ENCODE results near the gene BAHCC1.
A peak's percentile ranks its signal among the peaks of the same experiment; 100 is the strongest.
"Not testable (repeated sequence)": the region's sequence is repeated elsewhere in the genome, so short reads cannot be mapped to it uniquely, and the experiment has no call there.

BAHCC1 gene

GRCh38 chr17:81394921-81395599, at the start of gene BAHCC1:
Gene BAHCC1 (plus strand): TSS chr17:81395457. CDS start chr17:81399740, 4,283 bp downstream.
- peaks cover 7% of the 10 kb centered on the region for H3K36me3 Mint-ChIP-seq (ENCODE audit: low read depth)
- DNase-seq (ENCODE audit: low spot score), result peak; percentile 77
- peak within 1 kb of the TSS; percentile 69 for H3K4me3 Mint-ChIP-seq
- peaks cover 62% of the 10 kb centered on the region for H3K27me3 Mint-ChIP-seq (ENCODE audit: low read depth)
- H3K9me3 Mint-ChIP-seq, result no peaks in the 10 kb centered on the region
- H3K27ac Mint-ChIP-seq, result peak within 1 kb of the TSS; percentile 75
- H3K4me1 Mint-ChIP-seq (ENCODE audit: low read depth), result peaks cover 8% of the 10 kb centered on the region

DNA sequence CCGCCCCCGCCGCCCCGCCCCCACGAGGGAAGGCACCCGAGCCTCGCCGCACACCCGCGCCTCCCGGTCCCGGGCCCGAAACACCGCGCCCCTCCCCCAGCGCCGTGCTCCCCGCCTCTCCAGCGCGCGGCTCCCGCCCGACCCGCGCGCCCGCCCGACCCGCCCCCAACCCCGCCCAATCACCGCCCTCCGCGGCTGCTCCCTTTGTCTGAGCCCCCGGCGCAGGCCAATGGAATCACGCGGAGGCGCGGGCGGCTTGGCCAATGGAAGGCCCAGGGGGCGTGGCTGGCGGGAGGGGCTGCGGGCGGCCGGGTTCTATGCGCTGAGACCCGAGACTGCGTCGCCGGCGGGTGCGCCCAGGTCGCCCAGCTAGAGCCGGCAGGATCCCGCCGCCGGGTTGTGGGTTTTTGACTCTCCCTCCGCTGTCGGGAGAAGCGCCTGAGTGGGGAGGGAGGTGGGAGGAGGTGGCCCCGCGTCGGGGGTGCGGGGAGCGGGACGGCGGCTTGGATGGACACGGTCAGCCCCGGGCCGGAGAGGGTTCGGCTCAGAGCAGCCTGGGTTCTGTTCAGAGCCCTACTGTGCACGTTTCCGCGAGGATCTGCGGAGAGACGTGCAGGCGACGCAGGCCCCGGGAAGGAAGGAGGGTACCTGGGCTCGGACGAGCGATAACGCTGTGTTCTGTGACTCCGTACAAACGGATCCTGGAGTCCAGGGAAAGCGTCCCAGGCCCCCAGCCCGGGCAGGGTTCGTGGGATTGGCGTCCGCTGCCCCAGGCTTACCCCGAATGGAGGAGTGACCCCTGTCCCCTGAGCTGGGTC, 49.0 kb upstream of the BAHCC1 start:
- Mint-ChIP-seq H3K27me3 (ENCODE audit: low read depth) (peaks cover 51% of the 10 kb centered on the region), H3K4me1 (ENCODE audit: low read depth) (peaks cover 13% of the 10 kb centered on the region), H3K36me3 (ENCODE audit: low read depth) (peaks cover 4% of the 10 kb centered on the region), H3K9me3 (no peaks in the 10 kb centered on the region), H3K27ac (no peak overlapping the region), H3K4me3 (peak overlapping the region; percentile 58)
- peak; percentile 95 for DNase-seq (ENCODE audit: low spot score)

- H3K9me3 Mint-ChIP-seq, result no peaks in the 10 kb centered on the region
- no peak overlapping the region for H3K4me3 Mint-ChIP-seq
- peaks cover 55% of the 10 kb centered on the region for H3K27me3 Mint-ChIP-seq (ENCODE audit: low read depth)
- H3K4me1 Mint-ChIP-seq (ENCODE audit: low read depth), result peaks cover 14% of the 10 kb centered on the region
- DNase-seq (ENCODE audit: low spot score), result no peak
- H3K36me3 Mint-ChIP-seq (ENCODE audit: low read depth), result peaks cover 4% of the 10 kb centered on the region
- H3K27ac Mint-ChIP-seq, result no peak overlapping the region
Measured at GRCh38 chr17:81346908-81347349, 48.3 kb upstream of the BAHCC1 start.

DNA sequence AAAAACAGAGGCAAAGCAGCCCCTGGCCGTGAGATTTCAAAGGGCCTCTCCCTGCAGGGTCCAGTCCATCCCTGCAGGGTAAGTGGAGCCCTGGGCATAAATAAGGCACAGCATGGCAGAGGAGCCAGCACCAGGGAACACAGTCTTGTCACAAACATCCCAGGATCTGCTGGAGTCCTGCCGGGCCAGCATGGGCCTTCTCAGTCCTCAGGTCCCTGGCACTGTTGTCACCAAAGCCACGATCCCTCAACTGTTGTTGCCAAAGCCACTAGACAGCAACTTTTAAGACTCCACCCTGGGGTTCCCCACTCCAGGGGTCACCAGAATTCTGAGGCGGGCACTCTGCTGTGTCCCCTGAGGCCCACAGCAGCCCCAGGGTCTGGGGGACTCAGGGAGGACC, 47.8 kb upstream of the BAHCC1 start:
- H3K9me3 Mint-ChIP-seq, result no peaks in the 10 kb centered on the region
- H3K36me3 Mint-ChIP-seq (ENCODE audit: low read depth), result peaks cover 4% of the 10 kb centered on the region
- peaks cover 14% of the 10 kb centered on the region for H3K4me1 Mint-ChIP-seq (ENCODE audit: low read depth)
- no peak overlapping the region for H3K27ac Mint-ChIP-seq
- H3K4me3 Mint-ChIP-seq, result no peak overlapping the region
- DNase-seq (ENCODE audit: low spot score), result no peak
- peaks cover 51% of the 10 kb centered on the region for H3K27me3 Mint-ChIP-seq (ENCODE audit: low read depth)

DNA sequence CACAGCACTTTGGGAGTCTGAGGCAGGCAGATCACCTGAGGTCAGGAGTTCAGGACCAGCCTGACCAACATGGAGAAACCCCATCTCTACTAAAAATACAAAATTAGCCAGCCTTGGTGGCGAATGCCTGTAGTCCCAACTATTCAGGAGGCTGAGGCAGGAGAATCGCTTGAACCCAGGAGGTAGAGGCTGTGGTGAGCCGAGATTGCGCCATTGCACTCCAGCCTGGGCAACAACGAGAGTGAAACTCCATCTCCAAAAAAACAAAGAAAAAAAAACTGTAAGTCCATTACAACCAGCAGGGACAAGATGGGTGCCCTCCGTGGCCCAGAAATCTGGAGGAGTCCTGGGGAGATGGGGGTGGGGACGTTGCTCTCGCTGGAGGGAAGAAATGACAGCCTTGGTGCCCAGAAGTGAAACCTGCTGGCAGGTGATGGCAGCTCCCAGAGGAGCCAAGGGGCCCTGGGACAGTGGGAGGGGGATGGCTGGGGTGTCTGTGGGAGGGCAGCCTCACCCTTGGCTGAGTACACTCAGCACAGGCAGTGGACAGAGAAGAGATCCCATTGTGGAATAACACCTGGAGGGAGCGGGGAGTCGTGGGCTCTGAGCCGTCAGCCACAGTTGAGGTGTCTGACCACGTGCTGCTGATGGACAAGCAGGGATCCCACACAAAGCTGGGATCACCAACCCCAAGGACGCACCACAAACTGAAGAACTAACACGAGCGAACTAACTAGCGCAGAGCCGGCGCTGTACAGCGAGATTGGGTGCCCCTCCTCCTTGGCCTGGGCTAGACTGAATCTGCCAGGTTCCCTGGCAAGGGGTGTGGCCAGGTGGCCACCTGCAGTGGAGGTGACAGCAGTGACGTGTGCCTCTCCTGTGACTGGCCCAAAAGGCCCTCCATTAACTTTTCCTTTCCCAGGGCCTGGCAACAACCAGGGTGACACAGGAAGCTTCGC, 46.9 kb upstream of the BAHCC1 start:
- Mint-ChIP-seq H3K27ac (no peak overlapping the region), H3K36me3 (ENCODE audit: low read depth) (peaks cover 4% of the 10 kb centered on the region), H3K9me3 (no peaks in the 10 kb centered on the region), H3K4me3 (no peak overlapping the region), H3K4me1 (ENCODE audit: low read depth) (peaks cover 14% of the 10 kb centered on the region), H3K27me3 (ENCODE audit: low read depth) (peaks cover 43% of the 10 kb centered on the region)
- no peak for DNase-seq (ENCODE audit: low spot score)

- Mint-ChIP-seq H3K9me3 (no peaks in the 10 kb centered on the region), H3K27me3 (ENCODE audit: low read depth) (peaks cover 34% of the 10 kb centered on the region), H3K27ac (no peak overlapping the region), H3K4me3 (no peak overlapping the region), H3K36me3 (ENCODE audit: low read depth) (peaks cover under 1% of the 10 kb centered on the region), H3K4me1 (ENCODE audit: low read depth) (peaks cover 6% of the 10 kb centered on the region)
- no peak for DNase-seq (ENCODE audit: low spot score)
Measured at GRCh38 chr17:81349397-81350319, 45.6 kb upstream of the BAHCC1 start.

DNA sequence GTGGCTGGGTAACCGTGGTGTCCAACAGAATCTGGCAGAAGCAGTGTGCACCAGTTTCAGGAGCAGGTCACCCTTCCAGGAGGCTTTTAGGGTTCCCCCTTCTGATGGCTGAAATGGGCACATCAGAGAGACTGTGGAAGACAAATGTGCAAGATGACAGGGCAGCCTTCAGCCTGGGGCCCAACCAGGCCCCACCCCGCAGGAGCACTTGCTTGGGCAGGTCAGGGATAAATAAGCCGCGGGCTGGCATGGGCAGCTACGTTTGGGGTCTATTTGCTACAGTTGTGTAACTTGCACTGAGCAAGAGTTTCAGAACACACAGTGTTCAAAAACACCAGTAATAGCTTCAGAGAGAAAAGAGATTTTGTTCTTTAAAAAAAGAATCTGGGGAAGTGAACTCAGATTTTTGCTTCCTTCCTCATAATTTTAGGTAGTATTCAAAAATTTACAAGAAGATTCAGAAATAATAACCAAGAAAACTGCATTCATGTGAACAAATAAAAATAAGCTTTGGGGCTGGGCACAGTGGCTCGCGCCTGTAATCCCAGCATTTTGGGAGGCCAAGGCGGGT, 44.9 kb upstream of the BAHCC1 start:
- peaks cover 6% of the 10 kb centered on the region for H3K4me1 Mint-ChIP-seq (ENCODE audit: low read depth)

DNA sequence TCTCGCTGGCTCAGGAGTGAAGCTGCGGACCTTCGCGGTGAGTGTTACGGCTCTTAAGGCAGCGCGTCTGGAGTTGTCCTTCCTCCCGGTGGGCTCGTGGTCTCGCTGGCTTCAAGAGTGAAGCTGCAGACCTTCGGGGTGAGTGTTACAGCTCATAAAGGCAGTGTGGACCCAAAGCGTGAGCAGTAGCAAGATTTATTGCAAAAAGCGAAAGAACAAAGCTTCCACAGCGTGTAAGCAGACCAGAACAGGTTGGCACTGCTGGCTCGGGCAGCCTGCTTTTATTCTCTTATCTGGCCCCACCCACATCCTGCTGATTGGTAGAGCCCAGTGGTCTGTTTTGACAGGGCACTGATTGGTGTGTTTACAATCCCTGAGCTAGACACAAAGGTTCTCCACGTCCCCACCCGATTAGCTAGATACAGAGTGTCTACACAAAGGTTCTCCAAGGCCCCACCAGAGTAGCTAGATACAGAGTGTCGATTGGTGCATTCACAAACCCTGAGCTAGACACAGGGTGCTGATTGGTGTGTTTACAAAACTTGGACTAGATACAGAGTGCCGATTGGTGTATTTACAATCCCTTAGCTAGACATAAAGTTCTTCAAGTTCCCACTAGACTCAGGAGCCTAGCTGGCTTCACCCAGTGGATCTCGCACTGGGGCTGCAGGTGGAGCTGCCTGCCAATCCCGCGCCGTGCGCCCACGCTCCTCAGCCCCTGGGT, 43.8 kb upstream of the BAHCC1 start:
- not testable (repeated sequence) for H3K36me3 Mint-ChIP-seq (ENCODE audit: low read depth); H3K4me3 Mint-ChIP-seq; H3K9me3 Mint-ChIP-seq; H3K4me1 Mint-ChIP-seq (ENCODE audit: low read depth); DNase-seq (ENCODE audit: low spot score); H3K27ac Mint-ChIP-seq
- H3K27me3 Mint-ChIP-seq (ENCODE audit: low read depth), result peaks cover 28% of the 10 kb centered on the region

More for the DNA sequence above, 44.9 kb upstream of the BAHCC1 start:
- Mint-ChIP-seq H3K9me3 (no peaks in the 10 kb centered on the region), H3K4me3 (no peak overlapping the region), H3K27ac (no peak overlapping the region), H3K36me3 (ENCODE audit: low read depth) (no peaks in the 10 kb centered on the region), H3K27me3 (ENCODE audit: low read depth) (peaks cover 28% of the 10 kb centered on the region)
- no peak for DNase-seq (ENCODE audit: low spot score)

DNA sequence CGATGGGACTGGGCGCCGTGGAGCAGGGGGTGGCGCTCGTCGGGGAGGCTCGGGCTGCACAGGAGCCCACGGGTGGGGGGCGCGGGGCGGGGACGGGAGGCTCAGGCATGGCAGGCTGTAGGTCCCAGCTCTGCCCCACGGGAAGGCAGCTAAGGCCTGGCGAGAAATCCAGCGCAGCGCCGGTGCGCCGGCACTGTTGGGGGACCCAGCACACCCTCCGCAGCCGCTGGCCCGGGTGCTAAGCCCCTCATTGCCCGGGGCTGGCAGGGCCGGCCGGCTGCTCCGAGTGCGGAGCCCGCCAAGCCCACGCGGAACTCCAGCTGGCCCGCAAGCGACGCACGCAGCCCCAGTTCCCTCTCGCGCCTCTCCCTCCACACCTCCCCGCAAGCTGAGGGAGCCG, 43.2 kb upstream of the BAHCC1 start:
- not testable (repeated sequence) for H3K36me3 Mint-ChIP-seq (ENCODE audit: low read depth); DNase-seq (ENCODE audit: low spot score); H3K4me1 Mint-ChIP-seq (ENCODE audit: low read depth); H3K4me3 Mint-ChIP-seq; H3K27ac Mint-ChIP-seq; H3K9me3 Mint-ChIP-seq
- H3K27me3 Mint-ChIP-seq (ENCODE audit: low read depth), result peaks cover 27% of the 10 kb centered on the region

DNA sequence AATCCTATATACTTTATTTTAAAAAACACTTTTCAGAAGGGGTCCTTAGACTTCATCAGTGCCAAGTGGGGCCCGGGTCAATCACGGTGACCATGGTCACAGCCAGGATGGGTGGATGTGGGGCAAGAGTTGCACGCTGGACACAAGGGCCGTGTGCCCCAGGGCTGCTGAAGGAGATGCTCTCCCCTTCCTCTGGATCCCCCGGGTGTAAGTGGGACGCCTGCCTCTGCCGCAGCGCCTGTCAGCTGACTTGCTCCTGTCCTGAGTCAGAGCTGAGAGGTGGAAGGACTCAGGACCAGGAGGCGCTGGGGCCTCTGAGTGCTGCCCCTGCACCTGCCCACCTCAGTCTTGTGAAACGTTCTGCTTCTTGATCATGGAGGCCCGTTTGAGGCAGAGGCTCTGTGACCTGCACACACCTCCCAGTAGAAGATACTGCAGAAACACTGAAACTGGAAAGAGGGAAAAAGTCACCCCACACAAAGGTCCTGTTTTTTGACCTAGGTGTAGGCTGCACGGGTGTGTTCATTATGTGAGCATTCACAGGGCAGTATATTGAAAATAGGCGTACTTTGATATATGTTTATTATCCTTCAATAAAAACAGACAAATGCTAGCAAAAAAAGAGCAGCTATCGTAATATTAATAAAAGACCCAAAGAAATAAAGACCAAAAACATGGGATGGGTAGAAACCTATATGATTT, 40.9 kb upstream of the BAHCC1 start:
- Mint-ChIP-seq H3K27me3 (ENCODE audit: low read depth) (peaks cover 17% of the 10 kb centered on the region), H3K27ac (no peak overlapping the region), H3K4me3 (no peak overlapping the region), H3K9me3 (no peaks in the 10 kb centered on the region), H3K4me1 (ENCODE audit: low read depth) (peaks cover 6% of the 10 kb centered on the region), H3K36me3 (ENCODE audit: low read depth) (no peaks in the 10 kb centered on the region)
- DNase-seq (ENCODE audit: low spot score), result no peak

DNA sequence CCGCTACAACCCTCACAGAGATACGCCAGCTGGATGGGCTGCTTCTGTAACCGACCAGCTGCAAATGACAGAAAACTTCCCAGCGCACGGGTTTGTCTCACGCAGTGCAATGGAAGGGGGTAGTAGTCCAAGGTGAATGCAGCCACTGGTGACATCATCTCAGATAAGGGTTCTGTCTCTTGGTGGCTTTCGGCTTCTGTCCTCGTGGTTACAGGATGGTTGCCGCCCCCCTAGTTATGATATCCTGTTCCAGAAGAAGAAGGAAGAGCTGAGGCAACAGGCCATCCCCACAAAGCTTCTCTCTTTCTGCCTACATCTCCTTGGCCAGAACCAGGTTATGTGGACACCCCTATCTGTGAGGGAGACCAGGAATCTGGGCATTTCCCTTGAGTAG, 40.3 kb upstream of the BAHCC1 start:
- no peak for DNase-seq (ENCODE audit: low spot score)
- H3K36me3 Mint-ChIP-seq (ENCODE audit: low read depth), result no peaks in the 10 kb centered on the region
- H3K27me3 Mint-ChIP-seq (ENCODE audit: low read depth), result peaks cover 13% of the 10 kb centered on the region
- H3K9me3 Mint-ChIP-seq, result no peaks in the 10 kb centered on the region
- H3K27ac Mint-ChIP-seq, result no peak overlapping the region
- H3K4me3 Mint-ChIP-seq, result no peak overlapping the region
- H3K4me1 Mint-ChIP-seq (ENCODE audit: low read depth), result peaks cover 6% of the 10 kb centered on the region

- DNase-seq (ENCODE audit: low spot score), result no peak
- peaks cover 21% of the 10 kb centered on the region for H3K27me3 Mint-ChIP-seq (ENCODE audit: low read depth)
Measured at GRCh38 chr17:81359218-81359617, 36.0 kb upstream of the BAHCC1 start.

More at GRCh38 chr17:81359218-81359617, 36.0 kb upstream of the BAHCC1 start:
- H3K4me1 Mint-ChIP-seq (ENCODE audit: low read depth), result peaks cover 6% of the 10 kb centered on the region
- H3K4me3 Mint-ChIP-seq, result no peak overlapping the region
- no peaks in the 10 kb centered on the region for H3K36me3 Mint-ChIP-seq (ENCODE audit: low read depth)
- no peaks in the 10 kb centered on the region for H3K9me3 Mint-ChIP-seq
- H3K27ac Mint-ChIP-seq, result no peak overlapping the region

Data from T-helper 2 cell treated with Interferon-gamma antibody and Interleukin-4, amounts not matched to agents 5 μg/mL and 100 μg/mL, for 36 hours (primary cell).